ENCODE results near the gene FIGN.

The FIGN gene

GRCh38 chr2:163657281-163657656 is 78.5 kb downstream of the FIGN start:
- Histone ChIP-seq H3K27me3 (ENCODE audit: control insufficient read depth in 5 of 5, insufficient read depth in 4 of 5, low read length in 5 of 5) (no peaks in the 10 kb centered on the region), H3K4me1 (ENCODE audit: control insufficient read depth in 5 of 5, insufficient read depth in 5 of 5, low read length in 5 of 5) (no peaks in the 10 kb centered on the region), H3K27ac (ENCODE audit: low read depth, low read length) (no peak overlapping the region), H3K9ac (ENCODE audit: low read length in 5 of 5) (no peak overlapping the region), H3K9me3 (ENCODE audit: control insufficient read depth in 5 of 5, low read length in 5 of 5) (no peaks in the 10 kb centered on the region), H3K36me3 (ENCODE audit: control insufficient read depth in 5 of 5, insufficient read depth in 5 of 5, low read length in 5 of 5) (no peaks in the 10 kb centered on the region), H3K4me3 (ENCODE audit: low read depth in 1 of 5, low read length in 5 of 5) (no peak overlapping the region)

DNA sequence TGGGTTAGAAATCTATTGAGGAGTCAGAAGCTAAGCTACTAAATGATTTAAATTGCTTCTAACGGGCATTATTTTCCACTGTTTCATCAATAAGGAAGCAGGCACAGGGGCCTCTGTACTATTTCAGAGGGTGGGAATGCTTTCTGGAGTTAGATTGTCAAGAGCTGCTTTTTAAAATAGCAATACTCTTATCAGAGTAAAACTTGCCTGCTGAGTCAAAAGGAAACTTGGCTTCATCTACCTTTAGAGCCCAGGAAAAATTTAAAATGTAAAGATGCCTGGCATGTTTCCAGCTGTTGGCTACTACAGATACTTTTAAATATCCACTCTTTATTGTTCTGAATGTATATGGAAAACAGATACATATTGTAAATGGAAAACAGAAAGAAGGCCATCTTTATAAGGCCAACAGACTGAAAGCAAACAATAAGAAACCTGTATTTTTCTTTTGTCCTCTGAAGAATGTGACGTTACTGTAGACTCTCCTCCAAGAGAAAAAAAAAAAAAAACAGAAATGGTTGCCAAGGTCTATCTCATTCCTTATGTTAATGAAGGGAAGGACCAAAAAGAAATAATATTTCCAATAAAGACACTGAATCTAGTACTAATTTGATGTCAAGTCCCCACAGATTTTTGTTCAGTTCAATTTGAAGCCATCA is 79.1 kb downstream of the FIGN start:
- Histone ChIP-seq H3K36me3 (ENCODE audit: control insufficient read depth in 5 of 5, insufficient read depth in 5 of 5, low read length in 5 of 5) (no peaks in the 10 kb centered on the region), H3K27me3 (ENCODE audit: control insufficient read depth in 5 of 5, insufficient read depth in 4 of 5, low read length in 5 of 5) (no peaks in the 10 kb centered on the region), H3K4me1 (ENCODE audit: control insufficient read depth in 5 of 5, insufficient read depth in 5 of 5, low read length in 5 of 5) (no peaks in the 10 kb centered on the region), H3K27ac (ENCODE audit: low read depth, low read length) (no peak overlapping the region), H3K9ac (ENCODE audit: low read length in 5 of 5) (no peak overlapping the region), H3K4me3 (ENCODE audit: low read depth in 1 of 5, low read length in 5 of 5) (no peak overlapping the region), H3K9me3 (ENCODE audit: control insufficient read depth in 5 of 5, low read length in 5 of 5) (no peaks in the 10 kb centered on the region)

DNA sequence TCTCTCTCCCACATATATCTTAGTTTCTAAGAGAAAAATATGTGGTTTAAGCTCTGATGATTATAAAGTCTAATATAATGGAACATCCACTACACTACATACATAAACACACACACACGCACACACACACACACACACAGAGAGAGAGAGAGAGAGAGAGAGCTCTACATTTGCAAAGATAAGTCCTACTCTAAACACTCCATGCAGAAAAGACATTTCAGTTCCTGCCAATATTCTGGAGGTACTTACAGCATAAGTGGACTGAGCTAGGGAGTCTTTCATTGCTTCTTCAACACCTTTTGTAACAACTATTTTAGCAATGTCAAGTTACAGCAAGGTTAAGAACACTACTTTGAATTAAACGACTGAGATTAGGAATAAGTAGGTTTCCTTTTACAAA is 80.1 kb downstream of the FIGN start:
- H3K4me3 ChIP-seq (ENCODE audit: low read depth in 1 of 5, low read length in 5 of 5) = no peak overlapping the region
- H3K9ac ChIP-seq (ENCODE audit: low read length in 5 of 5) = no peak overlapping the region
- no peaks in the 10 kb centered on the region for H3K27me3 ChIP-seq (ENCODE audit: control insufficient read depth in 5 of 5, insufficient read depth in 4 of 5, low read length in 5 of 5)
- H3K36me3 ChIP-seq (ENCODE audit: control insufficient read depth in 5 of 5, insufficient read depth in 5 of 5, low read length in 5 of 5) = no peaks in the 10 kb centered on the region
- H3K4me1 ChIP-seq (ENCODE audit: control insufficient read depth in 5 of 5, insufficient read depth in 5 of 5, low read length in 5 of 5) = no peaks in the 10 kb centered on the region
- H3K9me3 ChIP-seq (ENCODE audit: control insufficient read depth in 5 of 5, low read length in 5 of 5) = no peaks in the 10 kb centered on the region
- H3K27ac ChIP-seq (ENCODE audit: low read depth, low read length) = no peak overlapping the region

GRCh38 chr2:163652751-163653150 is 83.1 kb downstream of the FIGN start:
- H3K9me3 ChIP-seq (ENCODE audit: control insufficient read depth in 5 of 5, low read length in 5 of 5) = no peaks in the 10 kb centered on the region
- H3K27me3 ChIP-seq (ENCODE audit: control insufficient read depth in 5 of 5, insufficient read depth in 4 of 5, low read length in 5 of 5) = no peaks in the 10 kb centered on the region
- H3K36me3 ChIP-seq (ENCODE audit: control insufficient read depth in 5 of 5, insufficient read depth in 5 of 5, low read length in 5 of 5) = no peaks in the 10 kb centered on the region
- H3K4me3 ChIP-seq (ENCODE audit: low read depth in 1 of 5, low read length in 5 of 5) = no peak overlapping the region
- H3K27ac ChIP-seq (ENCODE audit: low read depth, low read length) = no peak overlapping the region
- no peaks in the 10 kb centered on the region for H3K4me1 ChIP-seq (ENCODE audit: control insufficient read depth in 5 of 5, insufficient read depth in 5 of 5, low read length in 5 of 5)
- H3K9ac ChIP-seq (ENCODE audit: low read length in 5 of 5) = no peak overlapping the region

DNA sequence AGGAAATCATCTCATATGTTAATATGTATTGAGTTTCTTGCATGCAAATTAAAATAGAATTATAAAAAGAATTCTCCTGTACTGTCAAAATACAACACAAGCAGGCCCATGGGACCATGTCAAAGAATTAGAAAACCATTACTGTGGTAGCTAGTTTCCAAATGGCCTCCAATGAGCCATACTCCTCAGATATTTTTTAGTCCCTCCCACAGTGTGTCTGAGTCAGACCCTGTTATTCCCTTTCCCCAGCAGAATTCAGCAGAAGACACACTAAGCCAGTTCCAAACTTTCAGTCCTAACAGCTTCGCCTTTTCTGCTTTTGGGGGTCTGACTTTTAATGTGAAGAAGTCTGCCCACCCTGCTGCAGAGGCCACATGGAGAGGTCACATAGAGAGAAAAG is 86.7 kb downstream of the FIGN start:
- no peak overlapping the region for H3K27ac ChIP-seq (ENCODE audit: low read depth, low read length)
- H3K9ac ChIP-seq (ENCODE audit: low read length in 5 of 5) = no peak overlapping the region
- no peaks in the 10 kb centered on the region for H3K4me1 ChIP-seq (ENCODE audit: control insufficient read depth in 5 of 5, insufficient read depth in 5 of 5, low read length in 5 of 5)
- no peaks in the 10 kb centered on the region for H3K27me3 ChIP-seq (ENCODE audit: control insufficient read depth in 5 of 5, insufficient read depth in 4 of 5, low read length in 5 of 5)
- H3K36me3 ChIP-seq (ENCODE audit: control insufficient read depth in 5 of 5, insufficient read depth in 5 of 5, low read length in 5 of 5) = no peaks in the 10 kb centered on the region
- H3K4me3 ChIP-seq (ENCODE audit: low read depth in 1 of 5, low read length in 5 of 5) = no peak overlapping the region
- H3K9me3 ChIP-seq (ENCODE audit: control insufficient read depth in 5 of 5, low read length in 5 of 5) = no peaks in the 10 kb centered on the region

DNA sequence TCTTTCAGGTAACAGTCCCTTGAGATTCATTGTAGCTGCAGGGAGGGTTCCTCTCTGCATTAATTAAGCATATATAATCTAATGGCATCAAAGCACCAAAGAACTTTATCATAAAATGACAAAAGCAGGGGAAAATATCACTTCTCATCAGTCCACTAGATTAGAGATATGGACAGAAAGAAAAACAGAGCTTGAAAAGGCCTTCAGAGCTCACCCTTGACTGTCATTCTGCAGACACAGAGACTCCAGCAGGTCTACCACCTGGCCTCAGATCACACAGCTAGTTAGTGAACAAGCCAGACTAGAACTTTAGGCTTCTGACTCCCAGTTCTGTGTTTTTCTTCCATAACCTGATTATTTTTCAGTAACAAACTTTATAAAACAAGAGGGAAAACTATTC is 88.5 kb downstream of the FIGN start:
- Histone ChIP-seq H3K27me3 (ENCODE audit: control insufficient read depth in 5 of 5, insufficient read depth in 4 of 5, low read length in 5 of 5) (no peaks in the 10 kb centered on the region), H3K9me3 (ENCODE audit: control insufficient read depth in 5 of 5, low read length in 5 of 5) (no peaks in the 10 kb centered on the region), H3K4me3 (ENCODE audit: low read depth in 1 of 5, low read length in 5 of 5) (no peak overlapping the region), H3K27ac (ENCODE audit: low read depth, low read length) (no peak overlapping the region), H3K9ac (ENCODE audit: low read length in 5 of 5) (no peak overlapping the region), H3K36me3 (ENCODE audit: control insufficient read depth in 5 of 5, insufficient read depth in 5 of 5, low read length in 5 of 5) (no peaks in the 10 kb centered on the region), H3K4me1 (ENCODE audit: control insufficient read depth in 5 of 5, insufficient read depth in 5 of 5, low read length in 5 of 5) (peaks cover 0 to 1% (median 0%) of the 10 kb centered on the region in 5 donors)

GRCh38 chr2:163646687-163647086 is 89.1 kb downstream of the FIGN start:
- H3K9ac ChIP-seq (ENCODE audit: low read length in 5 of 5) = no peak overlapping the region
- H3K4me1 ChIP-seq (ENCODE audit: control insufficient read depth in 5 of 5, insufficient read depth in 5 of 5, low read length in 5 of 5) = peaks cover 0 to 3% (median 0%) of the 10 kb centered on the region in 5 donors
- no peak overlapping the region for H3K27ac ChIP-seq (ENCODE audit: low read depth, low read length)
- no peaks in the 10 kb centered on the region for H3K9me3 ChIP-seq (ENCODE audit: control insufficient read depth in 5 of 5, low read length in 5 of 5)
- H3K36me3 ChIP-seq (ENCODE audit: control insufficient read depth in 5 of 5, insufficient read depth in 5 of 5, low read length in 5 of 5) = no peaks in the 10 kb centered on the region
- H3K4me3 ChIP-seq (ENCODE audit: low read depth in 1 of 5, low read length in 5 of 5) = no peak overlapping the region
- no peaks in the 10 kb centered on the region for H3K27me3 ChIP-seq (ENCODE audit: control insufficient read depth in 5 of 5, insufficient read depth in 4 of 5, low read length in 5 of 5)

DNA sequence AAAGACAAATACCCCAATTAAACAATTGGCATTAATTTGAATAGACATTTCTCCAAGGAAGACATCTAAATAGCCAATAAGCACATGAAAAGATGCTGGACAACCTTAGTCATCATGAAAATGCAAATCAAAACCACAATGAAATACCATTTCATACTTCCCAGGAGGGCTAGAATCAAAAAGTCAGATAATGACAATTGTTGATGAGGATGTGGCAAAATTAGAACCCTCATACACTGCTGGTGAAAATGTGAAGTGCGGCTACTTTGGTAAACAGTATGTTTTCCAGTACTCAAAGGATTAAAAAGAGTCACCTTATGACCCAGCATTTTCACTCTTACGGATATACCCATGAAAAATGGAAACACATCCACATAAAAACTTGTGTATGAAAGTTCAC is 91.6 kb downstream of the FIGN start:
- no peaks in the 10 kb centered on the region for H3K9me3 ChIP-seq (ENCODE audit: control insufficient read depth in 5 of 5, low read length in 5 of 5)
- H3K27me3 ChIP-seq (ENCODE audit: control insufficient read depth in 5 of 5, insufficient read depth in 4 of 5, low read length in 5 of 5) = no peaks in the 10 kb centered on the region
- no peak overlapping the region for H3K9ac ChIP-seq (ENCODE audit: low read length in 5 of 5)
- no peak overlapping the region for H3K27ac ChIP-seq (ENCODE audit: low read depth, low read length)
- no peak overlapping the region for H3K4me3 ChIP-seq (ENCODE audit: low read depth in 1 of 5, low read length in 5 of 5)
- H3K4me1 ChIP-seq (ENCODE audit: control insufficient read depth in 5 of 5, insufficient read depth in 5 of 5, low read length in 5 of 5) = peaks cover 0 to 3% (median 0%) of the 10 kb centered on the region in 5 donors
- H3K36me3 ChIP-seq (ENCODE audit: control insufficient read depth in 5 of 5, insufficient read depth in 5 of 5, low read length in 5 of 5) = no peaks in the 10 kb centered on the region

GRCh38 chr2:163641986-163642385 is 93.8 kb downstream of the FIGN start:
- no peak overlapping the region for H3K27ac ChIP-seq (ENCODE audit: low read depth, low read length)
- H3K4me3 ChIP-seq (ENCODE audit: low read depth in 1 of 5, low read length in 5 of 5) = no peak overlapping the region
- no peak overlapping the region for H3K9ac ChIP-seq (ENCODE audit: low read length in 5 of 5)
- H3K27me3 ChIP-seq (ENCODE audit: control insufficient read depth in 5 of 5, insufficient read depth in 4 of 5, low read length in 5 of 5) = no peaks in the 10 kb centered on the region
- peaks cover 0 to 8% (median 2%) of the 10 kb centered on the region in 5 donors for H3K4me1 ChIP-seq (ENCODE audit: control insufficient read depth in 5 of 5, insufficient read depth in 5 of 5, low read length in 5 of 5)
- no peaks in the 10 kb centered on the region for H3K9me3 ChIP-seq (ENCODE audit: control insufficient read depth in 5 of 5, low read length in 5 of 5)
- H3K36me3 ChIP-seq (ENCODE audit: control insufficient read depth in 5 of 5, insufficient read depth in 5 of 5, low read length in 5 of 5) = no peaks in the 10 kb centered on the region

DNA sequence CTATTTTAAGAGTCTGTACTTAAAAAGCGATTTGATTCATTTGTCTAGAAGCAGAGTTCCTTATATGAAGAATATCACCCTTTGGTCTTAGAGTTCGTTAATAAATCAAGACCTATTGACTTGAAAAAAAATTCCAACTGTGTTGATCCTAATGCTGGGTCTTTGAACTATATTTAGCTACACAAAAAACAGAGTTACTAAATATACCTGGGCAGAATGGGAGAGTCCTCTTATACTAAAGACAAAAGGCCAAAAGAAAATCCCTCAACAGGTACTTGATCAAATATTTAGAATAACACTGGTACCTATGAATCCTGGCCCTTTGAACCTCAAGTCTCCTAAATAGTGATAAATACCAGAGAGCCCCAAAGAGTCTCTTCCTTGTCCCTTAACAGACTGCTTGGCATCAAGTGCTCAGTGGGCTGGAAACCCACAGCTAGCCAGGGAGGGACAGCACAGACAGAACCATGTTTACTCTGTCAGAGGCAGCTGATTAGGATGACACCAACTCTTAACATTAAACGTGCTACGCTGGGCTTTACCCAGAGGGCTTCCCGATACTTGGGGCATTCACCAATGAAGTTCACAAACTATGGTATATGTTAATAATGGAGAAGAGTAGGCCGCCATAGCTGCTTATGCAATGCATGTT is 95.1 kb downstream of the FIGN start:
- Histone ChIP-seq H3K27ac (ENCODE audit: low read depth, low read length) (no peak overlapping the region), H3K27me3 (ENCODE audit: control insufficient read depth in 5 of 5, insufficient read depth in 4 of 5, low read length in 5 of 5) (no peaks in the 10 kb centered on the region), H3K9me3 (ENCODE audit: control insufficient read depth in 5 of 5, low read length in 5 of 5) (no peaks in the 10 kb centered on the region), H3K9ac (ENCODE audit: low read length in 5 of 5) (no peak overlapping the region), H3K36me3 (ENCODE audit: control insufficient read depth in 5 of 5, insufficient read depth in 5 of 5, low read length in 5 of 5) (no peaks in the 10 kb centered on the region), H3K4me1 (ENCODE audit: control insufficient read depth in 5 of 5, insufficient read depth in 5 of 5, low read length in 5 of 5) (peaks cover 0 to 8% (median 2%) of the 10 kb centered on the region in 5 donors), H3K4me3 (ENCODE audit: low read depth in 1 of 5, low read length in 5 of 5) (no peak overlapping the region)

Data from subcutaneous abdominal adipose tissue (tissue), 5 donors.